MM.1S (cell line): ENCODE data around the gene PKNOX1.
"Not testable (repeated sequence)": the region's sequence is repeated elsewhere in the genome, so short reads cannot be mapped to it uniquely, and the experiment has no call there.

Experiments
- DNase-seq: peaks from one replicate; pipeline ENCODE4 v3.0.0-alpha.2; 2015
- H2AFZ ChIP-seq: fragments of 300-600 bp; sonication (generic); 2 replicates; pipeline ENCODE4 v1.6.0; 2016; ENCODE audit warnings: antibody characterized with exemption, low read length
- H3F3A ChIP-seq: fragments of 300-600 bp; sonication (generic); 2 replicates; pipeline ENCODE4 v1.6.1; 2016; ENCODE audit warnings: mild to moderate bottlenecking, antibody characterized with exemption, low read length, moderate library complexity, mixed read lengths; ENCODE audit not compliant: insufficient read depth
- H3K27ac ChIP-seq: fragments of 300-600 bp; sonication (generic); 2 replicates; pipeline ENCODE4 v1.5.1; 2016; ENCODE audit warnings: mild to moderate bottlenecking, low read length
- H3K27me3 ChIP-seq: fragments of 300-600 bp; sonication (generic); replicated peaks from 2 replicates; pipeline ENCODE4 v1.6.0; 2016; ENCODE audit warnings: low read length; ENCODE audit not compliant: insufficient read depth
- H3K36me3 ChIP-seq: fragments of 300-600 bp; sonication (generic); replicated peaks from 2 replicates; pipeline ENCODE4 v1.6.1; 2016; ENCODE audit warnings: mild to moderate bottlenecking, low read length, mixed read lengths; ENCODE audit not compliant: insufficient read depth
- H3K4me1 ChIP-seq: fragments of 300-600 bp; sonication (generic); 2 replicates; pipeline ENCODE4 v1.6.1; 2016; ENCODE audit warnings: low read length, mixed read lengths
- H3K4me2 ChIP-seq: fragments of 300-600 bp; sonication (generic); 2 replicates; pipeline ENCODE4 v1.6.0; 2016; ENCODE audit warnings: low read depth, low read length
- H3K4me3 ChIP-seq: fragments of 300-600 bp; sonication (generic); 2 replicates; pipeline ENCODE4 v1.5.1; 2016; ENCODE audit warnings: low read length, mixed read lengths
- H3K79me2 ChIP-seq: fragments of 300-600 bp; sonication (generic); 2 replicates; pipeline ENCODE4 v1.6.1; 2016; ENCODE audit warnings: mixed run types, low read length, mixed read lengths
- H3K9ac ChIP-seq: fragments of 300-600 bp; sonication (generic); 2 replicates; pipeline ENCODE4 v1.6.1; 2016; ENCODE audit warnings: low read length, mixed read lengths
- H3K9me2 ChIP-seq: fragments of 300-600 bp; sonication (generic); replicated peaks from 2 replicates; pipeline ENCODE4 v1.6.1; 2016; ENCODE audit warnings: mild to moderate bottlenecking, low read length, mixed read lengths; ENCODE audit not compliant: insufficient read depth
- H3K9me3 ChIP-seq: fragments of 300-600 bp; sonication (generic); replicated peaks from 2 replicates; pipeline ENCODE4 v1.6.1; 2016; ENCODE audit warnings: mild to moderate bottlenecking, low read length, mixed read lengths; ENCODE audit not compliant: insufficient read depth
- H4K20me1 ChIP-seq: fragments of 300-600 bp; sonication (generic); 2 replicates; pipeline ENCODE4 v1.6.1; 2016; ENCODE audit warnings: mild to moderate bottlenecking, low read length, moderate library complexity, mixed read lengths; ENCODE audit not compliant: insufficient read depth

The PKNOX1 gene

DNA sequence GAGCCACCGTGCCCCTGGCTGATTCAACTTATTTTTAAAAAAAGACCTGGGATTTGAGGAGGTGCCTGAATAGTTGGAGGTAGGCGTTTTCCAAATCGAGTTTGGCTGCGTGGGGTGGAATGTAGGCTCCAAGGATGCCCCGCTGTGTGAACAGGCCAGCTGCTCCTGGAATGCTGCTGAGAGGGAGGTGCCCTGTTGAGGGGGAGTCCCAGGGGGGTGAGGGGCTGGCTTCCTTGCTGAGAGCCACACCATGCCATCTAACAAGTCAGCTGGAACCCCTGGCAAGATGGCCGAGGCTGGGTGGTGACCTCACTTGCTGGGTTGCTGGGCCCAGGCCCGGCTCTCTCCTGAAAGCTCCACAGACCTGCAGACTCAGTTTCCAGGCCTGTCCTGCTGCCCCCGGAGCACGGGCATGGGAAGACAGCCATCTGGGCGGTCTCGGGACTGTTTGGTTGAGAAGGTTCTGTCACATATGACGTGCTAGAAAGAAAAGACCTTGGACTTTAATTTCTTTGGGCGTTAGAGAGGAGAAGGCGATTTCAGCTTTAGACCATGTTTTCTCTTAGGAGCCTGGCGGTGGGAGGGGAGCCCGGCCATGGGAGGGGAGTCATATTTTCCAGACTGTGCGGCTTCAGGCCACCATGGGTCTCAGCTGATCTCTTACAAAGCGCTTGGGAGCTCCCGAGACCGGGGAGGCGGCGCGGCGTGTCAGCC lies 108.4 kb downstream of the PKNOX1 start:
- not testable (repeated sequence) for H3K27me3 ChIP-seq, H3K36me3 ChIP-seq, H3K4me3 ChIP-seq, H3K4me1 ChIP-seq, H3F3A ChIP-seq, H3K9me2 ChIP-seq, H3K4me2 ChIP-seq, DNase-seq, H3K27ac ChIP-seq, H3K79me2 ChIP-seq, H3K9ac ChIP-seq, H2AFZ ChIP-seq, H4K20me1 ChIP-seq, H3K9me3 ChIP-seq
